Measurements from ENCODE around the gene MDM1. TPM values are rescaled to one million over a fixed set of nuclear protein-coding genes. Genes with fewer than 3 reads are reported as not detected.

The MDM1 gene
- total and polyA plus RNA-seq, 2 of the 13 experiments (the other 11 are each of a cell fraction or from before 2014, with no cell fraction given) = 4.6 to 15.2 TPM

GRCh38 chr12:68331869-68332727 lies at the start of gene MDM1 (continued):
- TF ChIP-seq KIAA2018 (CRISPR knock-in tag; IDR thresholded peaks at IDR 0.05; ENCODE audit: borderline replicate concordance) (no peak), ZBTB21 (CRISPR knock-in tag; IDR thresholded peaks at IDR 0.05) (no peak), ZNF766 (CRISPR knock-in tag; IDR thresholded peaks at IDR 0.05; ENCODE audit: borderline replicate concordance) (no peak), FOXK2 (IDR thresholded peaks at IDR 0.05) (no peak), ZNF326 (CRISPR knock-in tag; IDR thresholded peaks at IDR 0.05; ENCODE audit: borderline replicate concordance) (no peak), ZBTB8A (CRISPR knock-in tag; IDR thresholded peaks at IDR 0.05; ENCODE audit: borderline replicate concordance, low read depth) (no peak), PPARG (CRISPR knock-in tag; conservative IDR thresholded peaks at IDR 0.05) (no peak), LBX2 (CRISPR knock-in tag; IDR thresholded peaks at IDR 0.05; ENCODE audit: borderline replicate concordance) (no peak), ZNF414 (CRISPR knock-in tag; IDR thresholded peaks at IDR 0.05) (no peak), ZNF18 (CRISPR knock-in tag; IDR thresholded peaks at IDR 0.05; ENCODE audit: insufficient replicate concordance) (no peak), ZNF703 (CRISPR knock-in tag; IDR thresholded peaks at IDR 0.05; ENCODE audit: borderline replicate concordance) (no peak)
